A673 (cell line): ENCODE results near the gene CXXC4. TPM values are rescaled to one million over a fixed set of nuclear protein-coding genes. Genes with fewer than 3 reads are reported as not detected.

ENCODE experiments used
- BruUV-seq: library from RNA; stranded (reverse); fragments of 400-500 nt; replicated peaks from 2 replicates; lab custom pipeline; 2021; lab: Mats Ljungman, UMichigan
- CTCF ChIA-PET: fragments of 300-600 bp; sonication (Branson Sonifier 250); formaldehyde crosslinking; loops from one replicate; lab custom pipeline; 2022; ENCODE audit warnings: antibody characterized with exemption; lab: Charles Lee
- POLR2A ChIA-PET: fragments of 300-600 bp; sonication (Branson Sonifier 250); formaldehyde crosslinking; loops from one replicate; lab custom pipeline; 2022; ENCODE audit warnings: antibody characterized with exemption; ENCODE audit not compliant: low non-redundant PET; lab: Charles Lee
- DNase-seq: peaks from one replicate; pipeline ENCODE4 v3.0.0-alpha.2; 2015; ENCODE audit warnings: low spot score
- H3K27ac ChIP-seq: fragments of 200-600 bp; sonication (generic); 2 replicates; pipeline ENCODE4 v1.5.1; 2016; ENCODE audit warnings: mixed run types, low read depth, mild to moderate bottlenecking, mixed read lengths, antibody characterized with exemption, low read length; ENCODE audit not compliant: poor library complexity, severe bottlenecking
- H3K27me3 ChIP-seq: fragments of 200-600 bp; sonication (generic); replicated peaks from 2 replicates; pipeline ENCODE4 v1.6.1; 2017; ENCODE audit warnings: mixed run types, low read depth, mild to moderate bottlenecking, mixed read lengths, antibody characterized with exemption, low read length; ENCODE audit not compliant: insufficient read depth, poor library complexity
- H3K36me3 ChIP-seq: fragments of 200-600 bp; sonication (generic); 2 replicates; pipeline ENCODE4 v1.6.1; 2016; ENCODE audit warnings: mixed run types, mild to moderate bottlenecking, mixed read lengths, antibody characterized with exemption, low read length; ENCODE audit not compliant: insufficient read depth, poor library complexity, severe bottlenecking
- H3K4me1 ChIP-seq: fragments of 200-600 bp; sonication (generic); 2 replicates; pipeline ENCODE4 v1.6.1; 2017; ENCODE audit warnings: mixed run types, mild to moderate bottlenecking, mixed read lengths, antibody characterized with exemption, low read length; ENCODE audit not compliant: insufficient read depth, poor library complexity, severe bottlenecking
- H3K4me3 ChIP-seq: fragments of 200-600 bp; sonication (generic); 2 replicates; pipeline ENCODE4 v1.5.1; 2016; ENCODE audit warnings: low read depth, mixed run types, mild to moderate bottlenecking, mixed read lengths, low read length; ENCODE audit not compliant: poor library complexity, severe bottlenecking
- H3K9me3 ChIP-seq: fragments of 200-600 bp; sonication (generic); 2 replicates; pipeline ENCODE4 v1.6.1; 2016; ENCODE audit warnings: mixed run types, low read depth, mild to moderate bottlenecking, mixed read lengths, antibody characterized with exemption, low read length; ENCODE audit not compliant: poor library complexity, severe bottlenecking
- EZH2 ChIP-seq: fragments of 200-600 bp; sonication (generic); IDR thresholded peaks from 2 replicates; pipeline ENCODE4 v1.6.1; 2017; ENCODE audit warnings: borderline replicate concordance, low read depth, mild to moderate bottlenecking, mixed read lengths, antibody characterized with exemption, low read length; ENCODE audit not compliant: poor library complexity, severe bottlenecking
- intact Hi-C: fragments of 100-400 bp; cut with micrococcal nuclease; formaldehyde crosslinking; loops from one replicate; pipeline ENCODE4 v1.10.0; 2022; ENCODE audit not compliant: unreplicated experiment
- total RNA-seq: library from RNA; stranded (reverse); gene quantifications from 2 replicates; pipeline ENCODE4 v1.2.3, GENCODE V29; 2021
- TF ChIP-seq, protein P1 (sequence below): fragments of 300-800, 200-600 bp; sonication (generic); conservative IDR thresholded peaks from 2 replicates; pipeline ENCODE4 v1.5.1; 2017; ENCODE audit warnings: low read depth, mild to moderate bottlenecking, antibody characterized with exemption, low read length, moderate library complexity, mixed read lengths

Gene CXXC4
- total RNA-seq, 1 experiment from 2014 or later = 1.8 TPM

DNA sequence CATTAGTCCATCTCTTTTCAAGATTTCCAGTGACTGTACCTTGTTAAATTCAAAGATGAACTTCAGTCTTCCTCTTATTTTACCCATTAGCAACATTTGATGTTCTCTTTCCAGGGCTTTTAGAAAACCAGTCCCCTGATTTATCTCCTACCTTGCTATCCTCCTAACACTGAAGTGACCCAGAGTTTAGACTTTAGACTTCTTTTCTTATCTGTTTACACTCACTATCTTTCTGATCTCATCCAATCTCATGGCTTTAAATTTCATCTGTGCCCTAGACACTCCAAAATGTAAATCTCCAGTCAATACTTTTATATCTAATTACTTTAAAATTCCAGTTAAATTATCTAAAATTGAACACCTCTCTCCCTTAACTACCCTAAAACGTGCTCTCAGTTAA lies 13.5 kb upstream of the CXXC4 start:
- intact Hi-C loops = no loop called here
- no TSS peak for BruUV-seq
- DNase-seq = no peak
- Histone ChIP-seq H3K36me3 (no peaks in the 10 kb centered on the region), H3K4me3 (no peak overlapping the region), H3K9me3 (no peaks in the 10 kb centered on the region), H3K4me1 (no peaks in the 10 kb centered on the region), H3K27ac (no peak overlapping the region), H3K27me3 (no peaks in the 10 kb centered on the region)
- CTCF ChIA-PET = no interaction called here
- POLR2A ChIA-PET = no interaction called here
- TF ChIP-seq, protein P1, sequence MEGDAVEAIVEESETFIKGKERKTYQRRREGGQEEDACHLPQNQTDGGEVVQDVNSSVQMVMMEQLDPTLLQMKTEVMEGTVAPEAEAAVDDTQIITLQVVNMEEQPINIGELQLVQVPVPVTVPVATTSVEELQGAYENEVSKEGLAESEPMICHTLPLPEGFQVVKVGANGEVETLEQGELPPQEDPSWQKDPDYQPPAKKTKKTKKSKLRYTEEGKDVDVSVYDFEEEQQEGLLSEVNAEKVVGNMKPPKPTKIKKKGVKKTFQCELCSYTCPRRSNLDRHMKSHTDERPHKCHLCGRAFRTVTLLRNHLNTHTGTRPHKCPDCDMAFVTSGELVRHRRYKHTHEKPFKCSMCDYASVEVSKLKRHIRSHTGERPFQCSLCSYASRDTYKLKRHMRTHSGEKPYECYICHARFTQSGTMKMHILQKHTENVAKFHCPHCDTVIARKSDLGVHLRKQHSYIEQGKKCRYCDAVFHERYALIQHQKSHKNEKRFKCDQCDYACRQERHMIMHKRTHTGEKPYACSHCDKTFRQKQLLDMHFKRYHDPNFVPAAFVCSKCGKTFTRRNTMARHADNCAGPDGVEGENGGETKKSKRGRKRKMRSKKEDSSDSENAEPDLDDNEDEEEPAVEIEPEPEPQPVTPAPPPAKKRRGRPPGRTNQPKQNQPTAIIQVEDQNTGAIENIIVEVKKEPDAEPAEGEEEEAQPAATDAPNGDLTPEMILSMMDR = no peak
- TF ChIP-seq EZH2 = no peak

DNA sequence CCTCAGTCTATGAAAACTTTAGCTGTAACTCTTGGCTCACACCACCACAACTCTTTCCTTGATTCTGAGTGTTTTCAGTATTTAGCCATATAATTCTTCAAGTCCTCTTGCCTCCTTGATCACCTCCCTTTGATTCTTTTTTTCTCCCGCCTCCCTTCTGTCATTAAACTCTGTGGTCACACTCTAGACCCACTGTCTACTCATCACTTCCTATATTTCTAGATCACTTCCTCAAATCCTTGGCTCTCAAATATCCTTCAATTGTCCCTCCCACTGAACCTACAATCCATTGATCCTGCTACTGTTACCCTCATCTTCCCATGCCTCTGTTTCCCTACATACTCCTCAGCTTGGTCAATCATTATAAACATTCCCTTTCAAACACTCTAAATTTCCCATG lies 12.4 kb upstream of the CXXC4 start:
- Histone ChIP-seq H3K27ac (no peak overlapping the region), H3K9me3 (no peaks in the 10 kb centered on the region), H3K4me1 (no peaks in the 10 kb centered on the region), H3K27me3 (no peaks in the 10 kb centered on the region), H3K4me3 (no peak overlapping the region), H3K36me3 (no peaks in the 10 kb centered on the region)
- DNase-seq = no peak
- intact Hi-C loops = no loop called here
- ChIA-PET CTCF (no interaction called here), POLR2A (no interaction called here)
- TF ChIP-seq, protein P1 = no peak
- TF ChIP-seq EZH2 = no peak
- BruUV-seq = no TSS peak

DNA sequence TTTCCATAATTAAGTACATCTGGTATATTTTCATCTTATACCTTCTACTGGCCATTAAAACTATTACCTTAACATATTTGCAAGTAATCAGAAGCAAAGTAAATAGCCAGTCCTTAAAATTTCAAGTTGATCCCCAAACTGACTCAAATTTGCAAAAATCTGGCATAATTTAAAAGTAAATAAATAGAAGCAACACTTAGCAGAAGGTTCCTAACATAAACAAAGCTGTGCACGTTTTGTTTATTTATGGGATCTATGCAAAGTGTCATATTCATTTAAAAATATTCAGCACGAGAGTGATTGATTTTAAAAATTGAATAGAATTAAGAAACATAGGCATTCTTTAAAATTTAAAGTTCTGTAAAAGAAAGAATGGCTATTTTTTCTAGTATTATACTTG lies 9.8 kb upstream of the CXXC4 start:
- H3K27ac ChIP-seq = no peak overlapping the region
- H3K9me3 ChIP-seq = no peaks in the 10 kb centered on the region
- no TSS peak for BruUV-seq
- H3K4me3 ChIP-seq = no peak overlapping the region
- ChIA-PET POLR2A (no interaction called here), CTCF (no interaction called here)
- H3K4me1 ChIP-seq = no peaks in the 10 kb centered on the region
- H3K27me3 ChIP-seq = no peaks in the 10 kb centered on the region
- DNase-seq = no peak
- H3K36me3 ChIP-seq = no peaks in the 10 kb centered on the region
- intact Hi-C loops = no loop called here
- no peak for TF ChIP-seq EZH2
- TF ChIP-seq, protein P1 = no peak
